Measurements from ENCODE around the gene GALE. TPM values are rescaled to one million over a fixed set of nuclear protein-coding genes. Genes with fewer than 3 reads are reported as not detected.
A peak's percentile ranks its signal among the peaks of the same experiment; 100 is the strongest.
"Not testable (repeated sequence)": the region's sequence is repeated elsewhere in the genome, so short reads cannot be mapped to it uniquely, and the experiment has no call there.

The GALE gene
- total RNA-seq, 1 donor from 2014 or later: 19.6 TPM

GRCh38 chr1:23810818-23811540, 10.4 kb upstream of the GALE start:
- peak in 1 of 2 donors; percentile 57 for DNase-seq (ENCODE audit: low read depth in 2 of 2)

- peak; percentile 42 to 77 for DNase-seq (ENCODE audit: low read depth in 2 of 2)
These were observed 9.2 kb upstream of the GALE start for GRCh38 chr1:23809751-23810171.

DNA sequence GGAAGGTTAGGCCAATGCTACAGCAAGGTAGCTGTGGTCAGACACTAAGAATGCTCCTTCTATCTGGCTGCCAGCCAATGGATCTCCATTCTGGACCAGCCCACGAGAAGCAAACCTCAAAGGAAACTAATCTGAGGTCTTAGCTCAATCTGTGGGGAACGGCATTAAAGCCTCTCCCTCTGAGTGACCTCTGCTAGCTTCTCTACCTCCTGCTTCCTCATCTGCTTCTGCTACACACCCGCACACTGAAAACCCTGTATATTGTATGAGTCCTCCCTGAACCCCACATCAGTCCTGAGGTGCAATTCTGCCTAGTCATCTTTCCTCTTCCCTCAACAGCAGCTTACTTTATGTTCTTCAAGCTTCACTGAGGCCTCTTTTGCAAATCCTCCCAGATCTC, 6.9 kb upstream of the GALE start:
- no peak for DNase-seq (ENCODE audit: low read depth in 2 of 2)

DNA sequence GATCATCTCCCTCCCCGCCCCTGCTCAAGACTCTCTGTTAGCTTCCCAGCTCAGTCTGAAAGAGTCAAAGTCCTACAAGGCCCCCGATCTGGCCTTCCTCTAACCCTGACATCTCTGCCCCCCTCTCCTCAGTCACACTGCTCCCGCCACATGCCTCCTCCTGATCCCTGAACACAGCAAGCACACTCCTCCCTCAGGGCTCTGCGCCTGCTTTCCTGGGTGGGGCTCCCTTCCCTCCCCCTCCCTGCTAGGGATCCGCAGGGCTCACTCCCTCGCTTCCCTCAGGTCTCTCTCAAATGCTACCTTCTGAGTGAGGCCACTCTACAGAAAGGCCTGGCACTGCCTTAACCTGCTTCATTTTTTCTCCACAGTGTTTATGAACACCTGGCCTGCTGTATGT, 5.7 kb upstream of the GALE start:
- DNase-seq (ENCODE audit: low read depth in 2 of 2): no peak

- no peak for DNase-seq (ENCODE audit: low read depth in 2 of 2)
These were observed 4.5 kb upstream of the GALE start for GRCh38 chr1:23805025-23805424.

GRCh38 chr1:23804183-23804835, 3.8 kb upstream of the GALE start:
- DNase-seq (ENCODE audit: low read depth in 2 of 2): no peak

DNA sequence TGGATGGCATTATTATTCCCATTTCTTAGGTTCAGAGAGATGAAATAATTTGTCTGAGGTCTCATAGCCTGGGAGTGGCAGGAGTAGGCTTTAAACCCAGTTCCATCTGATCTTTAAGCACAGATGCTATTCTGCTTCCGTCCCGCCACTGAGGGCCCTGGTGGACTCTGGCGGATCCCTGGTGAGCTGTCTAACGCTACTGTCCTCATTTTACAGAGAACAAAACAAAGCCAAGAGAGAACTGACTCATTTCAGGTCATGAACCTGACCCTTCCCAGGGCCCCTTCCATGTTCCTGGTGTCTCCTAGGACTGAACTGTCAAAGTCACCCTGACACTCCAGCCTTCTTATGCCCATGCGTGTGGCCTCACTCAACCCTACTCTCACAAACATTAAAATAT, 3.1 kb upstream of the GALE start:
- DNase-seq (ENCODE audit: low read depth in 2 of 2): no peak

- DNase-seq (ENCODE audit: low read depth in 2 of 2): not testable (repeated sequence)
These were observed 2.3 kb upstream of the GALE start for GRCh38 chr1:23802809-23803342.

DNA sequence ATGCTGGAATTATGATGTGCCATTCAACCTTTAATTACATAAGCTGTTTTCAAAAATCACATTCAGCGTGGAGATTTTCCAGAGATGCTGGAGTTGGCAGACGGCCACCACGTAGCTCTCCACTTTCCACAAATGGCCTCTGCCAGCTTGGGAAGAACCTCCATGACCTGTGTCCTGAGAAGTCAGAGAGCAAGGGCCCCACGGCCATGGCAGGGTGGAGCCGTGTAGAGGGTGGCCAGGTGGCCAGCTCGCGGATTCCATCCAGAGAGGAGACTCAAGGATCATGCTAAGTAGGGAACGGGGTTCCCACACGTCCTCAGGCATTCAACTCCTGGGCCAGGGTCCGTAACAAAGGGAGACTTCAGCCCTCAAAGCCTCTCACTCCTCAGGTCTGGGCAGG, 1.3 kb upstream of the GALE start:
- no peak for DNase-seq (ENCODE audit: low read depth in 2 of 2)

DNA sequence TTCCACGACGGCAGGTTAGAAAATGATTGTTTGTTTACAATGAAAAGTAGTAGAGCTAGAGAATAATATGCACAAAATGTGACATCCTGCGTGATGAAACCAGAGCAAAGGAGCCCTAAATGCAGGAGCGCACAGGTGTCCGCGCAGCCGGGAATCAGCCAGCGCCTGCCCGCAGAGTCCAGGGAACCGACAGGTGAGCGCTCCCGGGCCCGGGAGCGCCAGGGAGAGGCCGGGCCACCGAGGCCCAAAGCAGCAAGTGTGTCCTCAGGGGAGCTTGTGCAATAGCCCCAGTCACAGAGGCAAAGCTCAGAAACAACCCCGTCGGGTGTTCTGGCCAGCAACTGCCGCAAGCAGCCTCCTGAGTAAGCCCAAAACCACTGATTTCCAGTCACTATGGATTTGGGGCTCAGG, 789 bp upstream of the GALE start:
- no peak for DNase-seq (ENCODE audit: low read depth in 2 of 2)

DNA sequence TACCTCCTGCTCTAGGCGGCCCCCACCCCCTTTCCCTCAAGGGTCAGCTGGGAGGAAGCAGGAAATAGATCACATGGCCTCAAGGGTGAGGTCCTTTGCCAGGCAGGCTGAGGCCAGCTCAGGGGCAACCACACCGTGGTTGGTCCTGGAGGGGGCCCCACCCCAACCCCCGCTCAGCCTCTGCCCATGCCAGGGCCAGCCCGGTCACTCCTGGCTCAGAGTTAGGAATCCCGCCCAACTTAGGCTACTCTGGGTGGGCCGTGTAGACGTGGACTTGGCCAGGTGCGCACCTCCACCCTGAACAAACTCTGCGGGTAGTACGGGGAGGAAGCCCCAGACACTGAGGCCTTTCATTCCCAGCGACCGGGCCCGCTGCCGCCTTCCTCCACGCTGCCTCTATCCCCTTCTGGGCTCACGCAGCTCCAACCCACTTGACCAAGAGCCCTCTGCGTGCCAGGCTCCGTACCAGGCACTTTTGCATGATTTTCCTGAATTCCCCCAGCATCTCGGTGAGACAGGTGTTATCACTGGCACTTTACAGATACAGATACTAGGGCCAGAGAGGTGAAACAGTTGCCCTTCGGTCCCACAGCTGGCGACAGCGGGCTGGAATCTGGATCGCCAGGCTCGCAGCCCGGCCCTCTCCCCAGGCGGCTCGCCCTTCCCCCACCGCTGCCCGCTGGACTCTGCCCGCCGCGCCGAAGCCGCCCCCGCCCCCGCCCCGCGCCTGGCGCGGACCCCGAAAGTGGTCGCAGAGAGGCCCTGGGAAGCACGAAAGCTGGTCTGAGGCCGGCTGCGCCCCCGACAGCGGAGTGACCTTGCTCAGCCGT, 769 bp downstream of the GALE start:
- peak in 1 of 2 donors; percentile 89 for DNase-seq (ENCODE audit: low read depth in 2 of 2)

DNA sequence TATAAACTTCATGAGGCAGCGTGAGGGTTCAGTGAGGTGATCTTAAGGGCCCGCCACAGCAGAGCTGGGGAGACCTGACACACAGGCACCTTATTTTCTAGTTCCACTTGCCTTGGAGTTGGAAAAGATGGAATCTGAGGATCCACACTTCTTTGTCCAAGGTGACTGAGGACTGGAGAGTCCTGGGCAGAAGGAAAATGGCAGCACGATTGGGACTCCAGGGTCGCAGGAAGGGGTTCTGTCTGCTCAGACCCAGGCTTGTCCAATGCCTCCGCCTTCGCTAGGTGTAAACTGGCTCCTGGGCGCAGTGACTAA, 1.3 kb downstream of the GALE start:
- DNase-seq (ENCODE audit: low read depth in 2 of 2): no peak

- no peak for DNase-seq (ENCODE audit: low read depth in 2 of 2)
These were observed 1.9 kb downstream of the GALE start for GRCh38 chr1:23798662-23799142.

- DNase-seq (ENCODE audit: low read depth in 2 of 2): no peak
These were observed 2.8 kb downstream of the GALE start for GRCh38 chr1:23797478-23798448.

- DNase-seq (ENCODE audit: low read depth in 2 of 2): no peak
These were observed 3.9 kb downstream of the GALE start for GRCh38 chr1:23796466-23797271.

- no peak for DNase-seq (ENCODE audit: low read depth in 2 of 2)
These were observed 4.7 kb downstream of the GALE start for GRCh38 chr1:23795676-23796465.

GRCh38 chr1:23794732-23795182, 5.8 kb downstream of the GALE start:
- not testable (repeated sequence) for DNase-seq (ENCODE audit: low read depth in 2 of 2)

DNA sequence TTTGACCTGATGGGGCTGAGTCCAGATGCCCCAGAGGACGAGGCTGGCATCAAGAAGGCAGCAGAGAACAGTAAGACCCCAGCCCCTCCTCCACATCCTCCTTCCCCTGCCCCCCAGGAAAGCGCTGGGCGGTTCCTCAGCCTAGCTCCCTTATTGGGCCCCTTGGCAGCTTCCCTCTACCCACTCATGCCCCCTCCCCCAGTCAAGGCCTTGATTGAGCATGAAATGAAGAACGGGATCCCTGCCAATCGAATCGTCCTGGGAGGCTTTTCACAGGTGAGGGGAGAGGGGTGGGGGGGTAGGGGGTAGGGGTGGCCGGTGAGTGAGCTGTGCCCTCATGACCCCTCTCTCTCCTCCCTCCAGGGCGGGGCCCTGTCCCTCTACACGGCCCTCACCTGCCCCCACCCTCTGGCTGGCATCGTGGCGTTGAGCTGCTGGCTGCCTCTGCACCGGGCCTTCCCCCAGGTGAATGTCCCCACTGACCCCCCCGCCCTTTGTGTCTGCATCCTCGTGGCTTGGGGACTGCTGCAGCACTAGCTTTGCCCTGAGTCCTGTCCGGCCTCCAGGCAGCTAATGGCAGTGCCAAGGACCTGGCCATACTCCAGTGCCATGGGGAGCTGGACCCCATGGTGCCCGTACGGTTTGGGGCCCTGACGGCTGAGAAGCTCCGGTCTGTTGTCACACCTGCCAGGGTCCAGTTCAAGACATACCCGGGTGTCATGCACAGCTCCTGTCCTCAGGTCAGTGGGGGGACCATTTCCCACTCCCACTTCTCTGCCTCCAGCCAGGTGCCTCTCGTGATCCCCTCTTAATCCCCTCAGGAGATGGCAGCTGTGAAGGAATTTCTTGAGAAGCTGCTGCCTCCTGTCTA, 6.5 kb downstream of the GALE start:
- DNase-seq (ENCODE audit: low read depth in 2 of 2): no peak
